Measurements from ENCODE around the gene DUSP22. TPM values are rescaled to one million over a fixed set of nuclear protein-coding genes. Genes with fewer than 3 reads are reported as not detected.
A peak's percentile ranks its signal among the peaks of the same experiment; 100 is the strongest.

DUSP22 gene
- total RNA-seq, 2 donors from 2014 or later = 22.2 to 33.3 TPM

DNA sequence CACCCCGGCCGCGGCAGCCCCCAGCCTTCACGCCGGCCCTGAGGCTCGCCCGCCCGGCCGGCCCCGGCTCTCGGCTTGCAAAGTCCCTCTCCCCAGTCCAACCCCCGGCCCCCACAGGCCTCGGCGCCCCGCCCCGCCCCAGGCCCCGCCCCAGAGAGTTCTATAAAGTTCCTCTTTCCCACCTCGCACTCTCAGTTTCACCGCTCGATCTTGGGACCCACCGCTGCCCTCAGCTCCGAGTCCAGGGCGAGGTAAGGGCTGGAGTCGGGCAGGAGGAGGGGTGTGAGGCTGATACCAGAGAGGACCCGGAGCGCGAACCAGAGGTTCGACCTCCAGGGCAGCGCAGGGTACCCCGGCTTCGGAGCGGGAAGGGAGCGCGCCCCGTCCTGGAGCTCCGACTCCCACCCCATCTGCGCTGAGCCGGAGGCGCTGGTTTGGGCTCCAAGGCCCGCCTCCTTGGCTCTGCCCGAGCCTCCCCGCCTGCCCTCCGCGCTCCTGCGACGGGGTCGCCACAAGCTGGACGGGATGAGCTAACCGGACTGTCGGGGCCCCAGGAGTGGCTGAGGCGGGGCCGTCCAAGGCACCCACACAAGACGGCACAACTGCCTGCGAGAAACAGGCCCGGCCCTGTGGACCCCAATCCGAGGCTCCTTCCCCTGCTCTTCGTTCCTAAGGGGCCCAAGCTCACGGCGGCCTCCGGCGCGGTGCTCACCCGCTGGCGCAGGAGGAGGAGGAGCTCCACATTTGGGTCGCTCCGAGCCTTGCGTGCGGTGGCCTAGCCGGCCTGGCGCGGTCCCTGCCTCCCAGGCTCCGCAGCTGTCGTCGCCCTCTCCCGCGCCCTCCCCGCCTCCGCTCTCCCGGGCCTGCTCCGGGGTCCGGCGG, 99.5 kb downstream of the DUSP22 start, which contains the start of gene IRF4:
Gene IRF4, plus strand, starts transcription at position 194 of the 882 bp plus-strand sequence. CDS start 1,401 bp downstream, outside the sequence.
- Mint-ChIP-seq H3K36me3 (peaks cover 37 to 39% of the 10 kb centered on the region in 2 donors), H3K9me3 (peaks cover 0 to 5% of the 10 kb centered on the region in 2 donors)

DNA sequence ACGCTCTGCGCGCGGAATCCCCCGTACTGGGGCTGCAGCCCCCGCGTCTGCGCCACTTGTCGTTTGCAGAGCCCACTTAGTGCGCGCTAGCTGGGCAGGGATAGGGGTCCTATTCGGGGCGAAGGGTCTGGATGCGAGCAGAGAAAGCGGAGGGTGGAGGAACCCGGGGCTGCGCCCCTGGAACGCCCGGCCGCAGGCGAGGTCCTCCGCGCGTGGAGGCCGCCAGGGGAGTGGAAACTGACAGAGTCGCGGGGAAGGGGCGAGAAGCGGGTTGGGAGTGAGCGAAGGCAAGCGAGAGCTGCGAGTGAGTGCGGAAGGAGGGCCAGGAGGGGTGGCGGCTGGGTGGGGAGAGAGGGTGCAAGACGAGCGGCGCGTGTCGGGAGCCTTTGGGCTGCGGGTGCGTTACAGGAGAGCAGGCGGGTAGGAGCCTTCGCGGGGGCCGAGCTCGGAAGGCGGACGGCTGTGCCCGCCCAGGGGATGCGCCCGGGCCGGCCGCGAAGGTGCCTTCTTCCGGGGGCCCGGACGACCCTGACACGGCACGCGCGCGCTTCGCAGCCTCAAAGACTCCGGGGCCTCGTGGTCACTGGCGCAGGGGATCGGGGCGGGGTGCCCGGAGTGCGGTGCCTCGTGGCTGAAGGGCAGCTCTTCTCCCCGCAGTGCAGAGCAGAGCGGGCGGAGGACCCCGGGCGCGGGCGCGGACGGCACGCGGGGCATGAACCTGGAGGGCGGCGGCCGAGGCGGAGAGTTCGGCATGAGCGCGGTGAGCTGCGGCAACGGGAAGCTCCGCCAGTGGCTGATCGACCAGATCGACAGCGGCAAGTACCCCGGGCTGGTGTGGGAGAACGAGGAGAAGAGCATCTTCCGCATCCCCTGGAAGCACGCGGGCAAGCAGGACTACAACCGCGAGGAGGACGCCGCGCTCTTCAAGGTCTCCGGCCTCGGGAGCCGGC, 100.4 kb downstream of the DUSP22 start:
- DNase-seq (ENCODE audit: low spot score in 2 of 2) = peak in 1 of 2 donors; percentile 65
- Mint-ChIP-seq H3K36me3 (peaks cover 47 to 48% of the 10 kb centered on the region in 2 donors), H3K27ac (peak overlapping the region; percentile 99), H3K9me3 (peaks cover 0 to 5% of the 10 kb centered on the region in 2 donors)
- ATAC-seq = no peak

More for the DNA sequence above, 99.5 kb downstream of the DUSP22 start, which contains the start of gene IRF4:
- peak within 1 kb of the TSS; percentile 99 for H3K27ac Mint-ChIP-seq
- ATAC-seq (peak; percentile 52 to 55), DNase-seq (ENCODE audit: low spot score in 2 of 2) (peak; percentile 81 to 82)

DNA sequence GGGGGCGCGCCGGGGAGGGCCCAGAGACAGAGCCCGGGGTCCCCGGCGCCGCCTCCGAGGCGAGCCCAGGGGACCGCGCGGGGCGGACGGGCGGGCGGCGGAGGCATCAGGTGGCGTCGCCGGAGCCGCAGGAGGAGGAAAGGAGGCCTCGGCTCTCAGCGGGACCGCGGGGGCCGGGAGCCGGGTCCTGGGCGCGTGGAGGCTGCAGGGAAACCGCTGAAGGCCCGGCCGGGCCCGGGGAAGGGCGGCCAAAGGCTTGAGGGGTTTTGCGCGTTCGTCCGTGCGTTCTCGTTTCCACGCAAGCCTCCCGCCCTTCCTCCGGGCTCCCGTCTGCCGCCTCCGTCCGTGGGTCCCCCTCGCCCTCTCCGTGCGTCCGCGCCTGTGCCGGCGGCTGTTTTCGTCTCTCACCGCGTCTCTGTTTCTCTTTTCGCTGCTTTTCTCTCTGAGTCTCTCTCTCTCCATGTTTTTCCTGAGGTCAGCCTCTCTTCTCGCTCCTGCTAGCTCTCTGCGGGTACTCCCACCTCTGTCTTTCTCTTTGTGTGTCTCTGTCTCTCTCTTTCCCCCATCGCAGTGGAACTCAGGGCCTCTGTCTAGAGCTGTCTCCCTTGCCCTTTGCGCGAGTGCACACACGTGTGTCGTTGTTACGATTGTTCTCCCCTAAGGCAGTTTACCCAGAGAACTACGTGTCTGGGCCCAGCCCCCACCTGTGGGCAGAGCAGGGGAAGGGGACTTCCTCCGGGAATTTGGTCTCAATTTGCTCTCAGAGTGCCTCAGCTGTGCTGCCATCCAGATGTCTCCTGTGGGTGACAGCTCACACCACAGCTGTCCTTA, 101.3 kb downstream of the DUSP22 start:
- Mint-ChIP-seq H3K9me3 (peaks cover 0 to 5% of the 10 kb centered on the region in 2 donors), H3K36me3 (peaks cover 55 to 57% of the 10 kb centered on the region in 2 donors), H3K27ac (peak overlapping the region; percentile 99 to 100)
- ATAC-seq (peak in 1 of 2 donors; percentile 19), DNase-seq (ENCODE audit: low spot score in 2 of 2) (peak in 1 of 2 donors; percentile 74)

DNA sequence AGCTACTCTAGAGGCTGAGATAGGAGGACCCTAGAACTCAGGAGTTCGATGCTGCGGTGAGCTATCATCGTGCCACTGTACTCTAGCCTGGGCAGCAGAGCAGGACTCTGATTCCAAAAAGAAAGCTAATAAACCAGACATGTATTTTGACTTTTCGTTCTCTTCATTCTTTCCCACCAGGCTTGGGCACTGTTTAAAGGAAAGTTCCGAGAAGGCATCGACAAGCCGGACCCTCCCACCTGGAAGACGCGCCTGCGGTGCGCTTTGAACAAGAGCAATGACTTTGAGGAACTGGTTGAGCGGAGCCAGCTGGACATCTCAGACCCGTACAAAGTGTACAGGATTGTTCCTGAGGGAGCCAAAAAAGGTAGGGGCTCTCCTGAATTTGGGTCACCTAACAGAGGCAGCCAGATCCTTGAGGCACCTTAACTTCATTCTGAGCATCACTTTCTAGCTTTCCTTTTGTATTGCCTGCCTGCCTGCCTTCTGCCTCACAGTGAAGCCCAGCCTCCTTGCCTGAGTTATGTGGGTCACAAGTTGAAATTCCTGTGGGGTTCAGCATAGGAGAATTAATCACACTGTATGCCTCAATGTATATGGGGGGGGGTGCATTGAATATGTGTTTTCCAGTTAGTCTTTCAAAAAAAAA, 102.5 kb downstream of the DUSP22 start:
- peak overlapping the region; percentile 99 to 100 for H3K27ac Mint-ChIP-seq
- peaks cover 0 to 5% of the 10 kb centered on the region in 2 donors for H3K9me3 Mint-ChIP-seq
- H3K36me3 Mint-ChIP-seq = peaks cover 66 to 68% of the 10 kb centered on the region in 2 donors

DNA sequence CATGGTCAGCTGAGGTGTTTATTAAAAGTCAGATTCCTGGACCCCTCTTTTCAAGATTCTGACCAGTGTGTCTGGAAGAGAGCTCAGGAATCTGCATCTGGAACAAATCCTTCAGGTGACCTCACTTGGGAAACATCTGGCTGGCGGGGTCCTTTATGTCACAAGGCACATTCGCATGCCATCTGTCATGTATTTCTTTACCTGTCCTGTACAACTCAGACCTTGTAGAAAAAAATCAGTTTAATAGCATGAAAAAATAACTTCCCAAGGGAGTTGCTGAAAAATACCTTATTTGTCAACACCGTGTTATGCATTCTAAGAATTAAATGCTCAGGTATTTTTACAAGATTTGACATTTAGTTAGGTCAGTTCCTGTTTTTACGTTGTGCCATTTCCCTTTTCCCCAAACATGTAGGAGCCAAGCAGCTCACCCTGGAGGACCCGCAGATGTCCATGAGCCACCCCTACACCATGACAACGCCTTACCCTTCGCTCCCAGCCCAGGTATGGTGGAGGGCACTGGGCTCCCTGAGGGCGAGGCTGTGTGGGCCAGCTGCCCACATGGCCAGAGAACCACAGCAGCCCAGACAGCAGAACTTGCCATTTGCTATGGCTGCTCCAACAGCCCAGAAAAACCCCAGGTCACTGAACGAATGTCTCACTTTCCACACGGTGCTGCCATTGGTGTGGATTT, 103.3 kb downstream of the DUSP22 start:
- ATAC-seq (no peak), DNase-seq (ENCODE audit: low spot score in 2 of 2) (no peak)
- Mint-ChIP-seq H3K36me3 (peaks cover 71 to 76% of the 10 kb centered on the region in 2 donors), H3K27ac (peak overlapping the region; percentile 99 to 100), H3K9me3 (peaks cover 0 to 5% of the 10 kb centered on the region in 2 donors)

More for the DNA sequence above, 102.5 kb downstream of the DUSP22 start:
- DNase-seq (ENCODE audit: low spot score in 2 of 2) = no peak
- no peak for ATAC-seq

DNA sequence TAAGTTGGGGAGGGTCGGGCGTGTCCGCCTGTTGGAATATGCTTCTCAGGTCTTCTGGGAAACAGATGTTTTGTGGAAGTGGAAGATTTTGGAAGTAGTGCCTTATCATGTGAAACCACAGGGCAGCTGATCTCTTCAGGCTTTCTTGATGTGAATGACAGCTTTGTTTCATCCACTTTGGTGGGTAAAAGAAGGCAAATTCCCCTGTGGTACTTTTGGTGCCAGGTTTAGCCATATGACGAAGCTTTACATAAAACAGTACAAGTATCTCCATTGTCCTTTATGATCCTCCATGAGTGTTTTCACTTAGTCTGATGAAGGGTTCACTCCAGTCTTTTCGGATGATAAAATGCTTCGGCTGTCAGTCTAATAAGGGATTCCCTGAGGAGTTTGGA, 103.8 kb downstream of the DUSP22 start:
- DNase-seq (ENCODE audit: low spot score in 2 of 2) (no peak), ATAC-seq (no peak)
- peak overlapping the region; percentile 95 to 99 for H3K27ac Mint-ChIP-seq
- peaks cover 0 to 5% of the 10 kb centered on the region in 2 donors for H3K9me3 Mint-ChIP-seq
- H3K36me3 Mint-ChIP-seq = peaks cover 75 to 82% of the 10 kb centered on the region in 2 donors

DNA sequence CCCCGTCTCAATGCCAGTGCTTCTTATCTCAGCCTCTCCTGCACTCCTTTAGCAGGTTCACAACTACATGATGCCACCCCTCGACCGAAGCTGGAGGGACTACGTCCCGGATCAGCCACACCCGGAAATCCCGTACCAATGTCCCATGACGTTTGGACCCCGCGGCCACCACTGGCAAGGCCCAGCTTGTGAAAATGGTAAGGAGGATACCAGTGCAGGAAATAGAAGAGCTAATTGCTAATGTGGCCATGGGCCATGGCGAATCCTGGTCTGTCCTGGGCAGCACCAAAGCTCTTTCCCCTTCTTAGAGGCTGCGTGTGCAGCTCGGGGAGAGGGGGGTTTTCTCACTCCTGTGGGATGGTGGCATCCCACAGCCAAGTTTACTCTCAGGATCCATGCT, 104.8 kb downstream of the DUSP22 start:
- H3K9me3 Mint-ChIP-seq = peaks cover 0 to 5% of the 10 kb centered on the region in 2 donors
- peak overlapping the region; percentile 51 to 98 for H3K27ac Mint-ChIP-seq
- no peak for ATAC-seq
- DNase-seq (ENCODE audit: low spot score in 2 of 2) = no peak
- H3K36me3 Mint-ChIP-seq = peaks cover 84 to 91% of the 10 kb centered on the region in 2 donors

DNA sequence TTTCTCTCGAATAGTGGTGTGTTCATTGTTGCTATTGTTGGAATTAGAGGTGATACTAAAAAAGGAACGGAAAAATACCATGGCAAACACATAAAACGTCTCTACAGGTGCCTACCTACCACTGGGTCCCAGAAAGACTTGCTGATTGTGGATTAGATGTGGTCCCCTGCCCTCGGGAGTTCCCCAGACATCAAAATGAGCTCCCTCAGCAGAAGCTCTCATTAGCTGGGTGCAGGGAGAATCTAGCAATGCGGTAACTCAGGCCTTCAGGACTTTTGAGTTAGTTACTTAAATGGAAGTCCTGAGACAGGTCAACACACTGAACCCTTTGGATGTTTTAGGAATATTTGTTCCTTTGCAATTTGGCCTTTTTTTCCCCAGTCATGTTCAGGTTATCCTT, 105.3 kb downstream of the DUSP22 start:
- Mint-ChIP-seq H3K27ac (peak overlapping the region; percentile 51 to 98), H3K36me3 (peaks cover 85 to 92% of the 10 kb centered on the region in 2 donors), H3K9me3 (peaks cover 0 to 5% of the 10 kb centered on the region in 2 donors)
- DNase-seq (ENCODE audit: low spot score in 2 of 2) (no peak), ATAC-seq (no peak)

DNA sequence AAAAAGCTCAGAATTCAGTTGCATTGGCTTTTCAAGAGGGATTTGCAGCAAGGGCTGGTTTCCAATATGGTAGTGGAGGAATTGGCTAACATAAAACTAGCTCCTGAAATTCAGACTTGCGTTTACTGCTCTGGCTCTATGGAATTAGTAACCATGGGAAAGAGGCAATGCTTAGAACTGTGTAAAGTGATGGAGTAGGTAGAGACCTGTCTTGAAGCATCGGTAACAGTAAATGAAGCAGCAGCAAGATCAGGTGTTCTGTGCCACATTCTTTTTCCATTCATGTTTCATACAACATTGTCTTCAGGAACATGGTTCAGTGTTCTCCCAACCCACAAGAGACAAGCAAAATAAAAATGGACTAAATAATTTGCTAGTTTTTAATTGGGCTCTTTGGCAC, 105.8 kb downstream of the DUSP22 start:
- no peak for ATAC-seq
- Mint-ChIP-seq H3K36me3 (peaks cover 87 to 94% of the 10 kb centered on the region in 2 donors), H3K9me3 (peaks cover 0 to 5% of the 10 kb centered on the region in 2 donors), H3K27ac (peak overlapping the region; percentile 51 to 98)
- no peak for DNase-seq (ENCODE audit: low spot score in 2 of 2)

DNA sequence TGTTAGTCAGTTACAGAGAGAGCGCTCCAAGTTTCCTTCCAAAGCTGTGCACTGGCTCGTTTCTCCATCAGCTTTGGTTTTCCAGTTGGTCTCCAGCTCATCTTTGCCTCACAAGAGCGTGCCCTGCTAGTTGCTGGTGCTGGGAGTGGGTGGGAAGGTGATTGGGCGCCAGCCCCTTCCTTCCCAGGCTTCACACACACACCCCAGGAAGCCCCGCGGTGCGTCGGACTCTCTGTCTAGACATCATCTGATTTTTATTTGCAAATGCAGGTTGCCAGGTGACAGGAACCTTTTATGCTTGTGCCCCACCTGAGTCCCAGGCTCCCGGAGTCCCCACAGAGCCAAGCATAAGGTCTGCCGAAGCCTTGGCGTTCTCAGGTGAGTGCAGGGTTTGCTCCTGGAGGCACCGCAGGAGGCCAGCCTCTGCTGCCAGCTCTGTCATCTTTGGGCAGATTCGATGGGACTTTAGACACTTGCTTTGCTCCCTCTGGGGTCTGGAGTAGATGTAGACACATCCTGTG, 106.3 kb downstream of the DUSP22 start:
- Mint-ChIP-seq H3K27ac (peak overlapping the region; percentile 51 to 98), H3K9me3 (peaks cover 0 to 4% of the 10 kb centered on the region in 2 donors), H3K36me3 (peaks cover 88 to 96% of the 10 kb centered on the region in 2 donors)
- no peak for DNase-seq (ENCODE audit: low spot score in 2 of 2)
- ATAC-seq = peak in 1 of 2 donors; percentile 1

DNA sequence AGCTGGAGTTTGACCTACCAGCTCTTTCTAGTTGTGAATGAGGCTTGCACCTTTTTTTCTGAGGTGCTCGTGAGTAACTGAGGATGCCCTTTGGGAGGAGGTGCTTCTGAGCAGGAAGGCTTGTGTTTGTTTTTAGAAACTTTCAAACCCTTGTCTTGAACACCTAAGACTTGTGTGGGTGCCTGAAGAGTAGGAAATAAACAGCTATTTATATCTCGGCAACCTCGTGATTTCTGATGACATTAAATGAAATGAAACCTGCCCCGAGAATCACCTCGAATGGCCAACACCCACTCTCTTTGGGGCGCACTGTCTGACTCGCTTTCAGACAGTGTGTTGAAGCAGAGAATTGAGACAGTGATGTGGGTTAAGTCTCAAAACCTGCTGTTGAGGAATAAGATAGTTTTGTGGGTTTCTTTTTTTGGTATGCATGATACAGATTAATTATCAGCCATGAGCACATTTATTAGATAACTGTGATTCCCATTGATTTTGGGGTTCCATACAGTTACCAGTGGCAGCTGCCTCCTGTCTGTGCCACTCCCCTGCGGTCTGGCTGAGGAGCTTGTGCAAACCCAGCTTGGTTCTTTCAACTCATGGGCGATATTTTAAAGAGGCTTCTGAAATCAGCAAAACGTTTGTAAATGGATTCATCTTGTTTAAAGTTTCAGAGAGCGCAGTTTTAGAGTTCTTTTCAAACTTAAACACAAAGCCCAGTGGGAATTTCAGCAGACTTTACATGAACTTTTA, 107.7 kb downstream of the DUSP22 start:
- ATAC-seq = peak; percentile 17 to 61
- Mint-ChIP-seq H3K9me3 (no peaks in the 10 kb centered on the region), H3K27ac (peak overlapping the region; percentile 51 to 98)

DNA sequence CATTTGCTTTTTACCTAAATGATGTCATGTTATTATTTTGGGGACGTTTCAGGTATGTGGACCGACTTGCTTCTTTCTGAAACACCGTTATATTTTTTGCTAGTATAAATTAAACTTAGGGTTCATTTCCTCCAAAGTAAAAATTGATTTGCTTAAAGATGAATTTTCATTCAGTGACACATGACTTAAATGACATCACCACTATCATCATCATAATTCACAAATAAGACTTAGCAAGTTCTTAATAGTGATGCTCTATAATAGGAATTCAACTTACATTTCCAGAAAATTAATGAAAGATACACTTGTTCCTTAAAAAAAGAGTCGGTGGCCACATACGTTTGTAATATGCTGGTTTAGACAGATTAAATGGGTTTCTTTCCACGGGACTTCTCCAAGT, 108.5 kb downstream of the DUSP22 start:
- Mint-ChIP-seq H3K36me3 (peaks cover 88 to 96% of the 10 kb centered on the region in 2 donors), H3K27ac (peak overlapping the region; percentile 97), H3K9me3 (no peaks in the 10 kb centered on the region)
- DNase-seq (ENCODE audit: low spot score in 2 of 2) (no peak), ATAC-seq (no peak)

More for the DNA sequence above, 107.7 kb downstream of the DUSP22 start:
- no peak for DNase-seq (ENCODE audit: low spot score in 2 of 2)
- H3K36me3 Mint-ChIP-seq = peaks cover 88 to 96% of the 10 kb centered on the region in 2 donors
